Measurements from ENCODE around the gene CTDSPL.

Gene CTDSPL

DNA sequence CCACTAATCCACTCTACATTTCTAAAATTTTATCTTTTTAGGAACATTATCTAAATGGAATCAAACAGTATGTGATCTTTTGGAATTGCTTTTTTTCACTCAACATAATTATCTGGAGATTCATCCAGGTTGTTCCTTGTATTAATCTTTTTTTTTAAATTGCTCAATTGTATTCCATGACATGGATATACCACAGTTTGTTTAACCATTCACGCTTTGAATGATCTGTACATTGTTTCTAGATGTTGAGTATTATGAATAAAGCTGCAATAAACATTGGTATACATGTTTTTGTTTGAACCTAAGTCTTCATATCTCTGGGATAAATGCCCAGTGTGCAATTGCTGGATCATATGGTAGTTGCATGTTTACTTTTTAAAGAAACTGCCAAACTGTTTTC is 5.5 kb downstream of the CTDSPL start:
- in situ Hi-C loops (cut with HindIII; ENCODE audit: low sequenced_read_pairs), result no loop called here
- TF ChIP-seq, protein P1, sequence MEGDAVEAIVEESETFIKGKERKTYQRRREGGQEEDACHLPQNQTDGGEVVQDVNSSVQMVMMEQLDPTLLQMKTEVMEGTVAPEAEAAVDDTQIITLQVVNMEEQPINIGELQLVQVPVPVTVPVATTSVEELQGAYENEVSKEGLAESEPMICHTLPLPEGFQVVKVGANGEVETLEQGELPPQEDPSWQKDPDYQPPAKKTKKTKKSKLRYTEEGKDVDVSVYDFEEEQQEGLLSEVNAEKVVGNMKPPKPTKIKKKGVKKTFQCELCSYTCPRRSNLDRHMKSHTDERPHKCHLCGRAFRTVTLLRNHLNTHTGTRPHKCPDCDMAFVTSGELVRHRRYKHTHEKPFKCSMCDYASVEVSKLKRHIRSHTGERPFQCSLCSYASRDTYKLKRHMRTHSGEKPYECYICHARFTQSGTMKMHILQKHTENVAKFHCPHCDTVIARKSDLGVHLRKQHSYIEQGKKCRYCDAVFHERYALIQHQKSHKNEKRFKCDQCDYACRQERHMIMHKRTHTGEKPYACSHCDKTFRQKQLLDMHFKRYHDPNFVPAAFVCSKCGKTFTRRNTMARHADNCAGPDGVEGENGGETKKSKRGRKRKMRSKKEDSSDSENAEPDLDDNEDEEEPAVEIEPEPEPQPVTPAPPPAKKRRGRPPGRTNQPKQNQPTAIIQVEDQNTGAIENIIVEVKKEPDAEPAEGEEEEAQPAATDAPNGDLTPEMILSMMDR (IDR thresholded peaks at IDR 0.05; ENCODE audit: low read depth, low read length, missing control alignments), result no peak

DNA sequence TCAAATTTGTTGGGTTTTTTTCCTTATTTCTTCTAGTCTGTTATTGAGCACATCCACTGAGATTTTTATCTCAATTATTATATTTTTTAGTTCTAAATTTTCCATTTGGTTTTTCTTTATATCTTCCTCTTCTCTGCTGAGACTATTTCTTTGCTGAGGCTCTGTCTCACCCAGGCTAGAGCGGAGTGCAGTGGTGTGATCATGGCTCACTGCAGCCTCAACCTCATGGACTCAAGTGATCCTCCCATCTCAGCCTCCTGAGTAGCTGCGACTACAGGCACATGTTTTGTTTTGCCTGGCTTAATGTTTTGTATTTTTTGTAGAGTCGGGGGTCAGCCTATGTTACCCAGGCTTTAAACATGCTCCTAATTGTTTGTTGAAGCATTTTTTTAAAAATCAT is 10.2 kb downstream of the CTDSPL start:
- TF ChIP-seq, protein P1 (IDR thresholded peaks at IDR 0.05; ENCODE audit: low read depth, low read length, missing control alignments), result no peak
- H3K4me3 ChIP-seq (ENCODE audit: low read depth, low read length), result no peak overlapping the region
- no peak for DNase-seq (ENCODE audit: low read depth)
- in situ Hi-C loops (cut with HindIII; ENCODE audit: low sequenced_read_pairs), result no loop called here

More for the DNA sequence above, 5.5 kb downstream of the CTDSPL start:
- no peak for DNase-seq (ENCODE audit: low read depth)
- H3K4me3 ChIP-seq (ENCODE audit: low read depth, low read length), result no peak overlapping the region

DNA sequence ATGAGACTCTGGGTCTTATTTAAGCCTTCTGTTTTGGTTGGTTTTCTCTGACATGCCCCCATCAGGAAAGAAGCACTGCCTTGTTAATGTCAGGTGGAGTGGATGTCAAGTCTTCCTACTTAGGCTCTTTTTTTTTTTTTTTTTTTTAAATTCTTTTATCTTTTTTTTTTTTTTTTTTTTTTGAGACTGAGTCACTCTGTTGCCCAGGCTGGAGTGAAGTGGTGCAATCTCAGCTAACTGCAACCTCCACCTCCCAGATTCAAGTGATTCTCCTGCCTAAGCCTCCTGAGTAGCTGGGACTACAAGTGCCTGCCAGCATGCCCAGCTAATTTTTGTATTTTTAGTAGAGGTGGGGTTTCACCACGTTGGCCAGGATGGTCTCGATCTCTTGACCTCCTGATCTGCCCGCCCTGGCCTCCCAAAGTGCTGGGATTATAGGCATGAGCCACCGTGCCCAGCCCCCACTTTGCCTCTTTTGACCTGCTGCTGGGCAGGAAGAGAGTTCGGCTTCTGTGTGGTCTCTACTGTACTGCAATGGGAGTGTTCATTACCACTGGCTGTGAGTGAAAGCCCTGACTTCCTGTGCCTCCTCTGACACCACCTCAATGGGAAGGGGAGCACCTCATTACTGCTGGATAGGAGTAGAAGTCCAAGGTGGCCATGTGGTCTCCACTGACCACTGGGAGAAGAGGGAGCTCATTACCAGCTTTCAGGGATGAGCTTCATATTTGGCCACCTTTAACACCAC is 10.9 kb downstream of the CTDSPL start:
- in situ Hi-C loops (cut with HindIII; ENCODE audit: low sequenced_read_pairs), result no loop called here
- DNase-seq (ENCODE audit: low read depth), result no peak
- TF ChIP-seq, protein P1 (IDR thresholded peaks at IDR 0.05; ENCODE audit: low read depth, low read length, missing control alignments), result no peak
- no peak overlapping the region for H3K4me3 ChIP-seq (ENCODE audit: low read depth, low read length)

DNA sequence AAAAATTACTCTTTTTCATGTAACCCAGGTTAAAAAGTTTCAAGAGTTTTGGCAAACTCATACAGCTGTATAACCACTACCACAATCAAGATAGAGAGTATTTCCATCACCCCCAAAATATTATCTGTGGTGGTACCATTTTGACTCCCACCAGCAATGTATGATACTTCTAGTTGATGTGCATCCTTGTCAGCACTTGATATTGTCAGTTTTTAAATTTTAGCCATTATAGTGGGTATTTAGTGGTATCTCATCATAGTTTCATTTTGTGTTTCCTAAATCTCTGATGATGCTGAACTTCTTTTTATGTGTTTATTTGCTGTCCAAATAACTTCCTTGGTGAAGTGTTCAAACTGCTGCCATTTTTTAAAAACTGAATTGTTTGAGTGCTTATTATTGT is 14.6 kb downstream of the CTDSPL start:
- no peak for DNase-seq (ENCODE audit: low read depth)
- TF ChIP-seq, protein P1 (IDR thresholded peaks at IDR 0.05; ENCODE audit: low read depth, low read length, missing control alignments), result no peak
- H3K4me3 ChIP-seq (ENCODE audit: low read depth, low read length), result no peak overlapping the region
- in situ Hi-C loops (cut with HindIII; ENCODE audit: low sequenced_read_pairs), result no loop called here

DNA sequence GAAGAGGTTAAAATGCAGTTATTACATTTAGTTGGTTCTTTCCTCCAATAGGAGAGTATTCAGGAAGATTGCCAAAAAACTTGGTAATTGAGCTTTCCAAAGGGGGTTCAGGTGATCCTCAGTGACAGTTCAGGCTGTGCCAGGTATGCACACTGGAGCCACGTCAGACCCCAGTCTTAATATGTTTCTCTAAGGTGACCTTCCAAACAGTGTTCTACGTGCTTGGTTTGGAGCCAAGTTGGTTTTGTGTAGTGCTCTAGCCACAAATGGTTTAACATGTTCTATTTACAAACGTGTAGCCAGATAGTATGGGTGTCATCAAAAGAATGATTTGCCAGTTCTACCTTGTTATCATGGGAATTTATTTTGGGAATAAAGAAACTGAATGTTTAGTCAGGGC is 21.0 kb downstream of the CTDSPL start:
- no peak for DNase-seq (ENCODE audit: low read depth)
- no peak overlapping the region for H3K4me3 ChIP-seq (ENCODE audit: low read depth, low read length)
- in situ Hi-C loops (cut with HindIII; ENCODE audit: low sequenced_read_pairs), result no loop called here
- TF ChIP-seq, protein P1 (IDR thresholded peaks at IDR 0.05; ENCODE audit: low read depth, low read length, missing control alignments), result no peak

DNA sequence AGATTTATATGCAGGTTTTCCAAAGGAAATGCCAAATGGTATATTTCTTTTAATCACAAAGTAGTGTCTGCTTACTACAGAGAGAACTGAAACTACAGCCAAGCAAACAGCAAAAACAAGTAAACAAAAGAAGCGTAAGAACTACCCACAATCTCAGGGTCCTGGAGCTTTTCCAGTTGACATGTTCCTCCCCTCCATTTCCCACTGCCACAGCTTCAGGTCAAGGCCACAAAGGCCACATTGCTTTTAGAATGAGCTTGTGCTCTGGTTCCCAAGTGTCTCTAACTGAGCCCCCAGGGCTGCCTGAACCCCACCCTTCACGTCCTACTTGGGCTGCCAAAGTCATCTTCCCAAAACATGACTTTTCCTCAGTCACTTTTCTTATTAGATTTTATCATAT is 24.1 kb downstream of the CTDSPL start:
- DNase-seq (ENCODE audit: low read depth), result no peak
- H3K4me3 ChIP-seq (ENCODE audit: low read depth, low read length), result no peak overlapping the region
- in situ Hi-C loops (cut with HindIII; ENCODE audit: low sequenced_read_pairs), result no loop called here
- TF ChIP-seq, protein P1 (IDR thresholded peaks at IDR 0.05; ENCODE audit: low read depth, low read length, missing control alignments), result no peak
